Measurements from ENCODE around the gene RNF168.
"Not testable (repeated sequence)": the region's sequence is repeated elsewhere in the genome, so short reads cannot be mapped to it uniquely, and the experiment has no call there.

DNA sequence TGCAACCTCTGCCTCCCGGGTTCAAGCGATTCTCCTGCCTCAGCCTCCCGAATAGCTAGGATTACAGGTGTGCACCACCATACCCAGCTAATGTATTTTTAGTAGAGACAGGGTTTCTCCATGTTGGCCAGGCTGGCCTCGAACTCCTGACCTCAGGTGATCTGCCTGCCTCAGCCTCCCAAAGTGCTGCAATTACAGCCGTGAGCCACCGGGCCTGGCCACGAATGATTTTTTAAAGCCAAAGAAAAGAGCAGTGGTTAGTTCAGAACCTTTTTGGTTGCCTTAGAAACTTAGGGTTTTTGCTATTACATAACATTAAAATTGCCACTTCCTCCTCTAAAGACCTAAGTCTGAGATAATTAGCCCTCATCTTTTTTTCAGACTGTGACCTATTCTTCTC is 46.1 kb downstream of the RNF168 start:
- not testable (repeated sequence) for TF ChIP-seq POLR2A (IDR thresholded peaks at IDR 0.05; ENCODE audit: low read depth, low read length); POLR2AphosphoS5 (IDR thresholded peaks at IDR 0.05; ENCODE audit: low read depth, low read length); TAF1 (IDR thresholded peaks at IDR 0.05; ENCODE audit: low read depth, low read length); PAX5 (IDR thresholded peaks at IDR 0.05; ENCODE audit: insufficient read depth, low read length, severe bottlenecking); POU2F2 (IDR thresholded peaks at IDR 0.05; ENCODE audit: low read depth, low read length)
- peak; percentile 77 for TF ChIP-seq SPI1 (IDR thresholded peaks at IDR 0.05; ENCODE audit: low read depth, low read length)
